Mesothelial cell of epicardium (in vitro differentiated cells): ENCODE data around the gene SETD2. TPM values are rescaled to one million over a fixed set of nuclear protein-coding genes. Genes with fewer than 3 reads are reported as not detected.
"Not testable (repeated sequence)": the region's sequence is repeated elsewhere in the genome, so short reads cannot be mapped to it uniquely, and the experiment has no call there.

Experiments
- DNase-seq, 2 experiments: peaks; one replicate each; pipeline ENCODE4 v3.0.0; 2021; ENCODE audit warnings: low spot score in 2 of 2; ENCODE audit not compliant: unreplicated experiment in 2 of 2
- H3K27ac Mint-ChIP-seq: 2 replicates; pipeline ENCODE4 v1.8.0; 2021; ENCODE audit warnings: mixed read lengths
- H3K27me3 Mint-ChIP-seq: 2 replicates; pipeline ENCODE4 v1.8.0; 2021; ENCODE audit warnings: low read depth, mixed read lengths
- H3K36me3 Mint-ChIP-seq: 2 replicates; pipeline ENCODE4 v1.8.0; 2021; ENCODE audit warnings: mixed read lengths
- H3K4me1 Mint-ChIP-seq: 2 replicates; pipeline ENCODE4 v1.8.0; 2021; ENCODE audit warnings: mixed read lengths
- H3K4me3 Mint-ChIP-seq: 2 replicates; pipeline ENCODE4 v1.8.0; 2021; ENCODE audit warnings: mild to moderate bottlenecking, moderate library complexity, mixed read lengths
- H3K9me3 Mint-ChIP-seq: 2 replicates; pipeline ENCODE4 v1.8.0; 2021; ENCODE audit warnings: mixed read lengths
- total RNA-seq: library from RNA; stranded (reverse); gene quantifications from 3 replicates; pipeline ENCODE4 v1.2.1, GENCODE V29; 2021
- TF ChIP-seq, protein P1 (sequence below): fragments of 200-600 bp; sonication (generic); IDR thresholded peaks from one replicate; pipeline ENCODE4 v1.5.0; 2021; ENCODE audit warnings: antibody characterized with exemption; ENCODE audit not compliant: unreplicated experiment

Gene SETD2
- total RNA-seq, 1 donor from 2014 or later: 73.1 TPM

DNA sequence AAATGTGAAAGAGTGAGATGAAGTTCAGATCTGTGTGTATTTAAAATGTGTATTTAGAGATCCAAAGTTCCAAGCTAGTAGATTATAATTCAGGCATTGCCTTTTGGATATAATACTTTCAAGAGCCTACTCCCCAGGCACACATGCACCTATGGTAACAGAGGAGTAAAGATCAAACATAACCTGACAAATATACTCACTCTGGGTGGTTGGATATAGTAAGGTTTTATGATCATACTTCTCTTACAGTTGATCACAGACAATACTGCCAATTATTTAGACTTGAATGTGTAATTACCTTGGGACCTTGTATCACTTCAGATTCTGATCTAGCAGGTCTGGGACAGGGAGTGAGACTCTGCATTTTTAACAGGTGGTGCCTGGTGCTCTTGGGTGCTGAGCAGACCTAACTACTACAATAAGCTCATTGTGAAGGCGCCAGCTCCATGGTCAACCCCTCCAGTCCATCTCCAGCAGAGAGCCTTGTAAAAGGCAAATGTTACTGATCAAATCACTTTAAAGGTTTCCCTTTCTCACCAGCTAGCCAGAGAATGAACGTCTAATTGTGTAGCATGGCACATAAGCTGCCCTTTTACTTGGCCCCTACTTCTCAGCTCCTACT lies 128.9 kb downstream of the SETD2 start:
- H3K4me1 Mint-ChIP-seq: peaks cover 5% of the 10 kb centered on the region
- peak overlapping the region; percentile 77 for H3K27ac Mint-ChIP-seq
- no peaks in the 10 kb centered on the region for H3K27me3 Mint-ChIP-seq
- H3K4me3 Mint-ChIP-seq: no peak overlapping the region
- TF ChIP-seq, protein P1, sequence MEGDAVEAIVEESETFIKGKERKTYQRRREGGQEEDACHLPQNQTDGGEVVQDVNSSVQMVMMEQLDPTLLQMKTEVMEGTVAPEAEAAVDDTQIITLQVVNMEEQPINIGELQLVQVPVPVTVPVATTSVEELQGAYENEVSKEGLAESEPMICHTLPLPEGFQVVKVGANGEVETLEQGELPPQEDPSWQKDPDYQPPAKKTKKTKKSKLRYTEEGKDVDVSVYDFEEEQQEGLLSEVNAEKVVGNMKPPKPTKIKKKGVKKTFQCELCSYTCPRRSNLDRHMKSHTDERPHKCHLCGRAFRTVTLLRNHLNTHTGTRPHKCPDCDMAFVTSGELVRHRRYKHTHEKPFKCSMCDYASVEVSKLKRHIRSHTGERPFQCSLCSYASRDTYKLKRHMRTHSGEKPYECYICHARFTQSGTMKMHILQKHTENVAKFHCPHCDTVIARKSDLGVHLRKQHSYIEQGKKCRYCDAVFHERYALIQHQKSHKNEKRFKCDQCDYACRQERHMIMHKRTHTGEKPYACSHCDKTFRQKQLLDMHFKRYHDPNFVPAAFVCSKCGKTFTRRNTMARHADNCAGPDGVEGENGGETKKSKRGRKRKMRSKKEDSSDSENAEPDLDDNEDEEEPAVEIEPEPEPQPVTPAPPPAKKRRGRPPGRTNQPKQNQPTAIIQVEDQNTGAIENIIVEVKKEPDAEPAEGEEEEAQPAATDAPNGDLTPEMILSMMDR: no peak
- H3K36me3 Mint-ChIP-seq: peaks cover 31% of the 10 kb centered on the region
- DNase-seq: no peak
- peaks cover 4% of the 10 kb centered on the region for H3K9me3 Mint-ChIP-seq

GRCh38 chr3:47031041-47031440 lies 132.9 kb downstream of the SETD2 start:
- DNase-seq, H3K9me3 Mint-ChIP-seq, H3K4me3 Mint-ChIP-seq, H3K27me3 Mint-ChIP-seq: not testable (repeated sequence)
- H3K4me1 Mint-ChIP-seq: peaks cover 12% of the 10 kb centered on the region
- peaks cover 16% of the 10 kb centered on the region for H3K36me3 Mint-ChIP-seq
- H3K27ac Mint-ChIP-seq: peak overlapping the region; percentile 32

GRCh38 chr3:47028667-47029066 lies 135.2 kb downstream of the SETD2 start:
- Mint-ChIP-seq H3K4me1 (peaks cover 7% of the 10 kb centered on the region), H3K9me3 (no peaks in the 10 kb centered on the region), H3K36me3 (peaks cover 11% of the 10 kb centered on the region), H3K27ac (peak overlapping the region; percentile 73), H3K4me3 (no peak overlapping the region), H3K27me3 (no peaks in the 10 kb centered on the region)
- TF ChIP-seq, protein P1: no peak
- DNase-seq: no peak

- peak overlapping the region; percentile 73 for H3K27ac Mint-ChIP-seq
- no peaks in the 10 kb centered on the region for H3K9me3 Mint-ChIP-seq
- peaks cover 10% of the 10 kb centered on the region for H3K36me3 Mint-ChIP-seq
- H3K4me3 Mint-ChIP-seq: no peak overlapping the region
- TF ChIP-seq, protein P1: no peak
- peaks cover 7% of the 10 kb centered on the region for H3K4me1 Mint-ChIP-seq
- no peaks in the 10 kb centered on the region for H3K27me3 Mint-ChIP-seq
- DNase-seq: no peak
Measured at GRCh38 chr3:47028146-47028545, 135.8 kb downstream of the SETD2 start.

- not testable (repeated sequence) for H3K27ac Mint-ChIP-seq, H3K27me3 Mint-ChIP-seq, H3K4me3 Mint-ChIP-seq, DNase-seq, H3K9me3 Mint-ChIP-seq, H3K4me1 Mint-ChIP-seq, H3K36me3 Mint-ChIP-seq
Measured at GRCh38 chr3:47026432-47026831, 137.5 kb downstream of the SETD2 start.

DNA sequence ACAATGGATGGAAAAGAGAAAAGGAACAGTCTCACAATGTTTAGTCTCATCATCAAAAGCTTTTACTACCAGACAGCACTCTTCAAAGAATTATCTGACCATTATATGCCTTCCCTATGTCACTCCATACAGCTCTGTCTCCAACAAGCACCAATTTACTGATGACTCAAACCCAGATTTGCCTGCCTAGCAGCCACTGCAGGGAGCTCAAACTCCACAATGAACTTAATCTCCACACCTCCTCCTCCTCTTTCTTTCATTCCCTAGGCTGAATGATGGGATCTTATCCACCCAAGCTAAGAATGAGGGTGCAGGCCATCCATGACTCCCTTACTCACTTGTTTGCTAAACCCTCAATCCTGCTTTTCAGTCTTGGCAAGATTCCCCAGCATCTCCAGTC lies 139.0 kb downstream of the SETD2 start:
- Mint-ChIP-seq H3K9me3 (no peaks in the 10 kb centered on the region), H3K27ac (peak overlapping the region; percentile 18), H3K36me3 (peaks cover 10% of the 10 kb centered on the region)

More for the DNA sequence above, 139.0 kb downstream of the SETD2 start:
- Mint-ChIP-seq H3K4me1 (peaks cover 7% of the 10 kb centered on the region), H3K4me3 (no peak overlapping the region), H3K27me3 (no peaks in the 10 kb centered on the region)
- DNase-seq: no peak
- TF ChIP-seq, protein P1: no peak
